GM12801 (cell line): ENCODE measurements around the gene TK2.

ENCODE experiments used
- CTCF ChIP-seq: IDR thresholded peaks from one replicate; pipeline ENCODE4 v1.5.1; 2011; ENCODE audit warnings: control low read depth; ENCODE audit not compliant: insufficient read length; ENCODE audit errors: extremely low read depth

Gene TK2

GRCh38 chr16:66481943-66482390, 68.0 kb downstream of the TK2 start:
- no peak for TF ChIP-seq CTCF

GRCh38 chr16:66481081-66481942, 68.6 kb downstream of the TK2 start:
- no peak for TF ChIP-seq CTCF

GRCh38 chr16:66480265-66481080, 69.4 kb downstream of the TK2 start:
- TF ChIP-seq CTCF: no peak

- TF ChIP-seq CTCF: no peak
These were observed 70.2 kb downstream of the TK2 start for GRCh38 chr16:66479661-66480264.

- peak; percentile 70 for TF ChIP-seq CTCF
These were observed 71.0 kb downstream of the TK2 start for GRCh38 chr16:66478733-66479511.

- TF ChIP-seq CTCF: no peak
These were observed 72.8 kb downstream of the TK2 start for GRCh38 chr16:66477028-66477515.
